ENCODE results near the gene IFITM1.
"Not testable (repeated sequence)": the region's sequence is repeated elsewhere in the genome, so short reads cannot be mapped to it uniquely, and the experiment has no call there.

Gene IFITM1

GRCh38 chr11:313787-314553, at the start of gene IFITM1:
Gene IFITM1, plus strand, starts transcription at chr11:314040. Its CDS starts 131 bp downstream, at chr11:314171.
- peak; percentile 44 for DNase-seq

GRCh38 chr11:266676-267439, 47.0 kb upstream of the IFITM1 start:
- DNase-seq: peak; percentile 26

- peak; percentile 59 for DNase-seq
These were observed 46.3 kb upstream of the IFITM1 start for GRCh38 chr11:267491-267994.

- DNase-seq: not testable (repeated sequence)
These were observed 45.1 kb upstream of the IFITM1 start for GRCh38 chr11:268716-269145.

GRCh38 chr11:269146-269890, 44.5 kb upstream of the IFITM1 start:
- peak; percentile 40 for DNase-seq

GRCh38 chr11:270451-271318, 43.2 kb upstream of the IFITM1 start:
- DNase-seq: no peak

GRCh38 chr11:271319-271715, 42.5 kb upstream of the IFITM1 start:
- no peak for DNase-seq

- no peak for DNase-seq
These were observed 41.5 kb upstream of the IFITM1 start for GRCh38 chr11:272195-272930.

- no peak for DNase-seq
These were observed 41.0 kb upstream of the IFITM1 start for GRCh38 chr11:272931-273198.

- DNase-seq: no peak
These were observed 37.6 kb upstream of the IFITM1 start for GRCh38 chr11:276219-276618.

- DNase-seq: no peak
These were observed 35.6 kb upstream of the IFITM1 start, which contains the start of gene NLRP6 for GRCh38 chr11:278001-278951. Gene NLRP6, plus strand, starts transcription at chr11:278407. Its CDS starts 163 bp downstream, at chr11:278570.

- DNase-seq: no peak
These were observed 34.5 kb upstream of the IFITM1 start for GRCh38 chr11:279040-279965.

- DNase-seq: peak; percentile 62
These were observed 33.7 kb upstream of the IFITM1 start for GRCh38 chr11:279966-280705.

- DNase-seq: peak; percentile 49
These were observed 32.9 kb upstream of the IFITM1 start for GRCh38 chr11:280706-281485.

GRCh38 chr11:281486-282161, 32.2 kb upstream of the IFITM1 start:
- DNase-seq: no peak

GRCh38 chr11:282171-282570, 31.7 kb upstream of the IFITM1 start:
- no peak for DNase-seq
